Measurements from ENCODE around the gene C11orf68.

GRCh38 chr11:65958291-65958690, 39.4 kb upstream of the C11orf68 start:
- TF ChIP-seq CTCF (IDR thresholded peaks at IDR 0.05), result no peak
- no peak for TF ChIP-seq POLR2A (IDR thresholded peaks at IDR 0.05)
- TF ChIP-seq EP300 (IDR thresholded peaks at IDR 0.05), result no peak
